GM23338 (cell line): Measurements from ENCODE around the gene GRIK1. TPM values are rescaled to one million over a fixed set of nuclear protein-coding genes. Genes with fewer than 3 reads are reported as not detected.

Experiments
- ATAC-seq: fragments of 200-7000 bp; cut with Tn5 transposase; 3 replicates; pipeline ENCODE4 v1.9.1; 2020
- DNase-seq: peaks from one replicate; pipeline ENCODE4 v3.0.0-alpha.2; 2015; ENCODE audit warnings: low spot score
- H2AFZ ChIP-seq: fragments of 200-600 bp; sonication (generic); 2 replicates; pipeline ENCODE4 v1.8.0; 2016; ENCODE audit warnings: antibody characterized with exemption, mild to moderate bottlenecking, moderate library complexity
- H3F3A ChIP-seq: fragments of 200-600 bp; sonication (generic); replicated peaks from 2 replicates; pipeline ENCODE4 v1.8.0; 2017; ENCODE audit warnings: antibody characterized with exemption, mixed run types, low read depth
- H3K27ac ChIP-seq: fragments of 200-600 bp; sonication (generic); 2 replicates; pipeline ENCODE4 v1.6.1; 2016; ENCODE audit warnings: low read depth
- H3K27me3 ChIP-seq: fragments of 200-600 bp; sonication (generic); 2 replicates; pipeline ENCODE4 v1.8.0; 2016; ENCODE audit warnings: mild to moderate bottlenecking, mixed run types, moderate library complexity; ENCODE audit not compliant: insufficient read depth
- H3K36me3 ChIP-seq: fragments of 200-600 bp; sonication (generic); 2 replicates; pipeline ENCODE4 v1.8.0; 2016; ENCODE audit warnings: mild to moderate bottlenecking; ENCODE audit not compliant: insufficient read depth
- H3K4me1 ChIP-seq: fragments of 200-600 bp; sonication (generic); 2 replicates; pipeline ENCODE4 v1.8.0; 2016; ENCODE audit warnings: mild to moderate bottlenecking, moderate library complexity; ENCODE audit not compliant: insufficient read depth
- H3K4me2 ChIP-seq: fragments of 200-600 bp; sonication (generic); 2 replicates; pipeline ENCODE4 v1.7.1; 2017; ENCODE audit warnings: mixed run types
- H3K4me3 ChIP-seq: fragments of 200-600 bp; sonication (generic); 2 replicates; pipeline ENCODE4 v1.6.1; 2016; ENCODE audit warnings: mixed run types
- H3K79me2 ChIP-seq: fragments of 200-600 bp; sonication (generic); replicated peaks from 2 replicates; pipeline ENCODE4 v1.8.0; 2017; ENCODE audit warnings: mild to moderate bottlenecking; ENCODE audit not compliant: insufficient read depth
- H3K9me2 ChIP-seq: fragments of 200-600 bp; sonication (generic); 2 replicates; pipeline ENCODE4 v1.8.0; 2017; ENCODE audit not compliant: insufficient read depth
- H4K20me1 ChIP-seq: fragments of 200-600 bp; sonication (generic); replicated peaks from 2 replicates; pipeline ENCODE4 v1.8.0; 2017; ENCODE audit warnings: mild to moderate bottlenecking; ENCODE audit not compliant: insufficient read depth
- H3K27ac Mint-ChIP-seq: 2 replicates; pipeline ENCODE4 v1.8.0; 2020; ENCODE audit warnings: inconsistent platforms, mild to moderate bottlenecking, moderate library complexity, mixed read lengths
- H3K27me3 Mint-ChIP-seq: 3 replicates; pipeline ENCODE4 v1.8.0; 2022; ENCODE audit warnings: low read depth, mild to moderate bottlenecking, moderate library complexity, mixed read lengths, inconsistent platforms; ENCODE audit not compliant: insufficient read depth, poor library complexity
- H3K36me3 Mint-ChIP-seq: 3 replicates; pipeline ENCODE4 v1.8.0; 2021; ENCODE audit warnings: low read depth, mild to moderate bottlenecking, inconsistent platforms, moderate library complexity, mixed read lengths
- H3K4me1 Mint-ChIP-seq: 3 replicates; pipeline ENCODE4 v1.8.0; 2020; ENCODE audit warnings: mild to moderate bottlenecking, inconsistent platforms, mixed read lengths
- H3K4me3 Mint-ChIP-seq: 3 replicates; pipeline ENCODE4 v1.8.0; 2021; ENCODE audit warnings: moderate library complexity, mild to moderate bottlenecking, inconsistent platforms, mixed read lengths
- H3K9me3 Mint-ChIP-seq: 3 replicates; pipeline ENCODE4 v1.8.0; 2020; ENCODE audit warnings: moderate library complexity, mild to moderate bottlenecking, inconsistent platforms, mixed read lengths
- CREB1 ChIP-seq: fragments of 250-450 bp; sonication (Bioruptor Pico); IDR thresholded peaks from 2 replicates; pipeline ENCODE4 v1.5.0; 2020; ENCODE audit warnings: low read depth, mild to moderate bottlenecking, moderate library complexity
- CTCF ChIP-seq, 2 experiments: fragments of 200-600 bp in 1 of 2; sonication (generic) in 1 of 2; conservative IDR thresholded peaks; 2 replicates each; pipeline versions ENCODE4 v1.5.1 to v1.6.1; 2016 to 2017; ENCODE audit warnings: antibody characterized with exemption in 2 of 2, low read depth in 2 of 2, mild to moderate bottlenecking in 2 of 2, moderate library complexity in 1 of 2
- ETS1 ChIP-seq: IDR thresholded peaks from 2 replicates; pipeline ENCODE4 v1.6.1; 2016; ENCODE audit warnings: antibody characterized with exemption
- EZH2 ChIP-seq: fragments of 200-600 bp; sonication (generic); IDR thresholded peaks from one replicate; pipeline ENCODE4 v1.8.0; 2017; ENCODE audit warnings: antibody characterized with exemption, mild to moderate bottlenecking, low read depth; ENCODE audit not compliant: unreplicated experiment
- EZH2phosphoT487 ChIP-seq: fragments of 200-600 bp; sonication (generic); IDR thresholded peaks from one replicate; pipeline ENCODE4 v1.8.1; 2018; ENCODE audit warnings: antibody characterized with exemption; ENCODE audit not compliant: unreplicated experiment
- JUNB ChIP-seq: IDR thresholded peaks from one replicate; pipeline ENCODE4 v1.6.1; 2016; ENCODE audit warnings: antibody characterized with exemption; ENCODE audit not compliant: unreplicated experiment
- NANOG ChIP-seq: IDR thresholded peaks from 2 replicates; pipeline ENCODE4 v1.6.1; 2016; ENCODE audit warnings: antibody characterized with exemption, borderline replicate concordance
- POLR2AphosphoS5 ChIP-seq: IDR thresholded peaks from 2 replicates; pipeline ENCODE4 v1.6.1; 2016; ENCODE audit warnings: antibody characterized with exemption, low read depth
- REST ChIP-seq: IDR thresholded peaks from one replicate; pipeline ENCODE4 v1.6.1; 2018; ENCODE audit warnings: antibody characterized with exemption; ENCODE audit not compliant: unreplicated experiment
- STAT1 ChIP-seq: IDR thresholded peaks from one replicate; pipeline ENCODE4 v1.6.1; 2016; ENCODE audit warnings: antibody characterized with exemption; ENCODE audit not compliant: unreplicated experiment
- ZNF114 ChIP-seq: fragments of 250-450 bp; sonication (Bioruptor Pico); IDR thresholded peaks from 2 replicates; pipeline ENCODE4 v1.5.0; 2020; ENCODE audit warnings: mild to moderate bottlenecking, moderate library complexity
- ZNF331 ChIP-seq: fragments of 250-450 bp; sonication (Bioruptor Pico); IDR thresholded peaks from 2 replicates; pipeline ENCODE4 v1.5.0; 2020; ENCODE audit warnings: low read depth, mild to moderate bottlenecking, moderate library complexity
- ZNF462 ChIP-seq: fragments of 250-450 bp; sonication (Bioruptor Pico); IDR thresholded peaks from 2 replicates; pipeline ENCODE4 v1.5.0; 2020; ENCODE audit warnings: mild to moderate bottlenecking, moderate library complexity
- polyA plus RNA-seq: library from polyadenylated mRNA; unstranded; fragments of >200 nt; fragmentation: Nextera tagmentation; extraction: Ambion mirVana; gene quantifications from 2 replicates; pipeline ENCODE4 v1.2.1, GENCODE V29; 2016
- total RNA-seq: library from RNA; depleted of rRNA; stranded (reverse); fragments of >200 nt; shearing (Covaris generic); gene quantifications from 2 replicates; pipeline ENCODE4 v1.2.3, GENCODE V29; 2014

The GRIK1 gene
- total and polyA plus RNA-seq, 2 experiments from 2014 or later, result 0.18 to 0.42 TPM

GRCh38 chr21:29546071-29546470 lies 393.7 kb downstream of the GRIK1 start:
- Histone ChIP-seq H3K4me1 (no peaks in the 10 kb centered on the region; the same call in 1 of the 2 replicates), H3K9me2 (0 out of 2 replicates have a peak, but pooled peaks cover 3% of the 10 kb centered on the region), H2AFZ (no peak overlapping the region), H4K20me1 (no peaks in the 10 kb centered on the region), H3K27me3 (no peaks in the 10 kb centered on the region), H3K79me2 (no peaks in the 10 kb centered on the region), H3K27ac (no peak overlapping the region), H3K4me2 (no peak overlapping the region), H3K4me3 (no peak overlapping the region), H3K36me3 (no peaks in the 10 kb centered on the region), H3F3A (no peaks in the 10 kb centered on the region)
- peaks cover 7% of the 10 kb centered on the region; the same call in 2 of the 3 replicates for H3K4me1 Mint-ChIP-seq
- H3K36me3 Mint-ChIP-seq, result no peaks in the 10 kb centered on the region
- H3K4me3 Mint-ChIP-seq, result no peak overlapping the region
- H3K27ac Mint-ChIP-seq, result no peak overlapping the region
- TF ChIP-seq ZNF114 (CRISPR knock-in tag), result no peak
- no peak for TF ChIP-seq ZNF462 (CRISPR knock-in tag)
- no peak for TF ChIP-seq NANOG
- no peak for TF ChIP-seq EZH2
- no peak for TF ChIP-seq CREB1 (CRISPR knock-in tag)
- no peak for TF ChIP-seq EZH2phosphoT487
- no peak for TF ChIP-seq ZNF331 (CRISPR knock-in tag)
- TF ChIP-seq JUNB, result no peak
- no peak for TF ChIP-seq REST
- TF ChIP-seq CTCF (conservative IDR thresholded peaks at IDR 0.05; ENCODE audit: low read depth in 2 of 2), result no peak
- TF ChIP-seq STAT1, result no peak
- TF ChIP-seq POLR2AphosphoS5, result no peak
- TF ChIP-seq ETS1, result no peak
- DNase-seq (no peak), ATAC-seq (no peak)
- no peaks in the 10 kb centered on the region for H3K9me3 Mint-ChIP-seq
- no peaks in the 10 kb centered on the region for H3K27me3 Mint-ChIP-seq
